WI38 (cell line): ENCODE measurements around the gene ACSM2A.
"Not testable (repeated sequence)": the region's sequence is repeated elsewhere in the genome, so short reads cannot be mapped to it uniquely, and the experiment has no call there.

Experiments used
- H3K4me3 ChIP-seq: 2 replicates; pipeline ENCODE4 v1.5.1; 2011; ENCODE audit warnings: low read depth, mild to moderate bottlenecking, control low read depth, low read length
- TF ChIP-seq, protein P1 (sequence below): IDR thresholded peaks from 2 replicates; pipeline ENCODE4 v1.5.1; 2012; ENCODE audit warnings: low read depth, mild to moderate bottlenecking, control low read depth, low read length

Gene ACSM2A, protein sequence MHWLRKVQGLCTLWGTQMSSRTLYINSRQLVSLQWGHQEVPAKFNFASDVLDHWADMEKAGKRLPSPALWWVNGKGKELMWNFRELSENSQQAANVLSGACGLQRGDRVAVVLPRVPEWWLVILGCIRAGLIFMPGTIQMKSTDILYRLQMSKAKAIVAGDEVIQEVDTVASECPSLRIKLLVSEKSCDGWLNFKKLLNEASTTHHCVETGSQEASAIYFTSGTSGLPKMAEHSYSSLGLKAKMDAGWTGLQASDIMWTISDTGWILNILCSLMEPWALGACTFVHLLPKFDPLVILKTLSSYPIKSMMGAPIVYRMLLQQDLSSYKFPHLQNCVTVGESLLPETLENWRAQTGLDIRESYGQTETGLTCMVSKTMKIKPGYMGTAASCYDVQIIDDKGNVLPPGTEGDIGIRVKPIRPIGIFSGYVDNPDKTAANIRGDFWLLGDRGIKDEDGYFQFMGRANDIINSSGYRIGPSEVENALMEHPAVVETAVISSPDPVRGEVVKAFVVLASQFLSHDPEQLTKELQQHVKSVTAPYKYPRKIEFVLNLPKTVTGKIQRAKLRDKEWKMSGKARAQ

DNA sequence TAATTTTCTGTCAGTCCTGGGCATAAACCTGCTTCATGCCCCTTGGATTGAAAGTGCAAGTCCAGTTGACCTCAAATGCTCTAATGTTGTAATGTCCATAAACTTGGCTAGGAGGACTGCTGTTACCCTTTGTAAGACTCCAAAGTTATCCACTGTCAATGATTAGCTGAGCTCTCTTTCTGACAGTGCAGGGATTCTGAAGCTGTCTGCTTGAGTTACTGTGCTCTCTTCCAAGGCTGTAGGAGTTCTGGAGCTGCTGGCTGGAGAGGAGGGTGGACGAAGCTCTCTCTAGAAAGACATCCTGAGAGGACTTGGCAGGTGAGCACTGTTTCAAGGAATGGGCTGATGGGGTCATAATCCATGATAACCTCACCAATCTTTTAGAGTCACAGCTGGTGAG lies at the start of gene ACSM2A:
ACSM2A (plus strand) TSS at position 158 of the 400 bp plus-strand sequence. CDS start 8,594 bp downstream, outside the sequence.
- H3K4me3 ChIP-seq = not testable (repeated sequence)

DNA sequence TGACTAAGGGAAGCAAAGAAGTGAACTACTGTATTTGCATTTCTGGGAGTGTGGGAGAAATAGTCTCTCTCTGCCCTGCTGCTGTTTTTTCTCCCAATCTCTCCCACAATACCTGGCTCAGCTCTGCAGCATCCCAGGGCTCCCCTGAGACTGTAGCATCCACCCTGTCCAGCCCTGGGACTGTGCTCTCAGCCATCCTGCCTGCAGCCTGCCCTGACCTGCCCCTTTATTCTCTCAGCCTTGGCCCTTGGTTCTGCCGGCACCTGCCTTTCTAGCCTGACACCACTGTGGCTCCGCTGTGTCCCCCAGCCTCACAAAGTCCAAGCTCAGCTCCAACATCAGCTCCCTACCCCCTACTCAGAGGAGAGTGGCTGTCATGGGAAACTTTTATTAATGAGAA lies 48.7 kb upstream of the ACSM2A start:
- no peak overlapping the region for H3K4me3 ChIP-seq
- TF ChIP-seq, protein P1, sequence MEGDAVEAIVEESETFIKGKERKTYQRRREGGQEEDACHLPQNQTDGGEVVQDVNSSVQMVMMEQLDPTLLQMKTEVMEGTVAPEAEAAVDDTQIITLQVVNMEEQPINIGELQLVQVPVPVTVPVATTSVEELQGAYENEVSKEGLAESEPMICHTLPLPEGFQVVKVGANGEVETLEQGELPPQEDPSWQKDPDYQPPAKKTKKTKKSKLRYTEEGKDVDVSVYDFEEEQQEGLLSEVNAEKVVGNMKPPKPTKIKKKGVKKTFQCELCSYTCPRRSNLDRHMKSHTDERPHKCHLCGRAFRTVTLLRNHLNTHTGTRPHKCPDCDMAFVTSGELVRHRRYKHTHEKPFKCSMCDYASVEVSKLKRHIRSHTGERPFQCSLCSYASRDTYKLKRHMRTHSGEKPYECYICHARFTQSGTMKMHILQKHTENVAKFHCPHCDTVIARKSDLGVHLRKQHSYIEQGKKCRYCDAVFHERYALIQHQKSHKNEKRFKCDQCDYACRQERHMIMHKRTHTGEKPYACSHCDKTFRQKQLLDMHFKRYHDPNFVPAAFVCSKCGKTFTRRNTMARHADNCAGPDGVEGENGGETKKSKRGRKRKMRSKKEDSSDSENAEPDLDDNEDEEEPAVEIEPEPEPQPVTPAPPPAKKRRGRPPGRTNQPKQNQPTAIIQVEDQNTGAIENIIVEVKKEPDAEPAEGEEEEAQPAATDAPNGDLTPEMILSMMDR = no peak

DNA sequence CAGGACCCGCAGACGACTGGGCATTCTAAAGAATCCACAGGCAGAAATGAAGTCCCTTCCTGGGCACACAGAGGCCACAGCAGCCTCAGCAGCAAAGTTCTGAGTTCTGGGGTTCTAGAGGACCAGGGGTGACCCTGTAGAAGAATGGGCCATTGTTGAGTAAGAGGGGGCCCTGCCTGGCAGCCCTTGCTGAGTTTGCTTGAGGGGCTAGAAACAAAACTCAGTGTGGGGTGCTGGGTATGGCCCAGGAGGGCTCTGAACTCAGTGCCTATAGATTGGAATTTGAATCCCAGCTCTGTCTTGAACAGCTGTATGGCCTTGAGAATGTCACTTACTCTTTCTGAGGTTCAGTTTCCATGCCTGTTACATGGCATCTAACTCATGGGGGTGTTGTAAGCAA lies 46.7 kb upstream of the ACSM2A start, which contains the start of gene PDILT:
PDILT (minus strand) TSS at position 101 of the 400 bp plus-strand sequence. CDS start 5,437 bp downstream, outside the sequence.
- no peak within 1 kb of the TSS for H3K4me3 ChIP-seq
- TF ChIP-seq, protein P1 = no peak

DNA sequence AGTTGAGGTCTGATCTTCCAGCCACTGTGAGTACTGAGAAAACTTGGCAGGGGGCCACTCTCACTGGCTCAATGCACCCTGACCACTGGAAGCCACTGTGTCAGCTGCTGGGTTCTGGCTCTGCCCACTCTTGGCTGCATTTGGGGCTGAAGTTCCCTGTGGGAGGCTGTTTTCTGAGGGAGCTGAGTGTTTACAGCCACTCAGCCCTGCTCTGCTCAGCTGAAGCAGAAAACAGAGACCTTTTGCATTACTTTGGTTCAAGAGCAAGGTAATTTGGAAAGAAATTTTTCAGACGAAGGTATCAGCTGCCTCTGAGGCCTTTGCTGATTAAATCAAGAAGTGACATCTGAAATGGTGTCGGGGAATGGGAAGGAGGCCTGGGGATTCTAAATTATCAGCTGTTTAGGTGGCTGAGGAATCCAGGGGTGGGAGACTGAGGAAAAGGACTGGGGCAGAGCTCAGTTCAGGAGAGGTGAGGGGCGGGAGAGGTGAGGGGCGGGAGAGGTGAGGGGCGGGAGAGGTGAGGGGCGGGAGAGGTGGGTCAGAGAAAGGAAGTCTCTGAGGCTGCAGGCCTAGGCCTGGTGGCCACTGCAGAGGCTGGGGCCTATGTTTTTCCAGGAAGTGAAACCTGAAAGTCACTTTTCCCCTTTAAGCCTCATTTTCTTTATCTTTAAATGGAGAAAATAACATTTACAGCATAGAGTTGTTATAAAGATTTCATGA lies 41.8 kb upstream of the ACSM2A start, which contains the start of gene ACSM5:
ACSM5 (plus strand) TSS at position 137 of the 723 bp plus-strand sequence. CDS start 1,951 bp downstream, outside the sequence.
- H3K4me3 ChIP-seq = no peak within 1 kb of the TSS
- TF ChIP-seq, protein P1 = no peak

DNA sequence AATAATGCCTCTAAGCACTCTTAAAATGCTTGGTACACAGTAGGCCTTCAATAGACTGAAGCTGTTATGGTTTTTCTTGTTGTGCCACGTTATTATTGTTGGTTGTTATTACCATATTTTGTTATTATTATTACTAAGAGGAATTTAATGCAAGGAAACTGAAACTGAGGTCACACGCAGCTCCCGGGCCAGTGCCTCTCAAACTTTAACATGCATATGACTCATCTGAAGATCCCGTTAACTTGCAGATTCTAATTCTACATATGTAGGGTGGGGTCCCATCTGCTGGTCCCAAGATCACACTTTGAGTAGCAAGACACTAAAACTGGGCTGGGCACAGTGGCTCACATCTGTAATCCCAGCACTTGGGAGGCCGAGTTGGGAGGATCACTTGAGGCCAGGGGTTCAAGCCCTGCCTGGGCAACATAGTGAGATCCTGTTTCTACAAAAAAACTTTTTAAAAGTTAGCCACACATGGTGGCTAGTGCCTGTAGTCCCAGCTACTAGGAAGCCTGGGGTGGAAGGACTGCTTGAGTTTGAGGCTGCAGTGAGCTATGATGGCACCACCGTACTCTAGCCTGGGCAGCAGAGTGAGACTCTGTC lies 41.1 kb upstream of the ACSM2A start:
- TF ChIP-seq, protein P1 = no peak
- H3K4me3 ChIP-seq = no peak overlapping the region

DNA sequence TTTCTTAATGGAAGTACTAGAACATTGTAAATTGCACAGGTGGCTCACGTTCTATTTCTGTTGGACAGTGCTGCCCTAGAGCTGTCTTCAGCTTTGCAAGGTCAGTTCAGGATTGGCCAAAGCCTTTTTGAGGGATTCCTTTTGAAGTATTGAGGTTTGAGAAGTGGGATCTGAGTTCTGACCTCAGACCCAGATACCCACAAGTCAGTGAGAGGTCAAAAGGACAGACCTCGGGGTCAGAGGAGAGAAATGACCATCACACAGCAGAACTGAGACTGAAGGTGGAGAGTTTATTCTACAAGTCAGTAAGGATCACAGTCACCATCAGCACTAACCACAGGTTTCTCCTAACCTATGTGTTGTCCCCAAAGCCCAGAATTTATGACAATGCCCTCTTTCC lies 40.3 kb upstream of the ACSM2A start:
- TF ChIP-seq, protein P1 = no peak
- no peak overlapping the region for H3K4me3 ChIP-seq

DNA sequence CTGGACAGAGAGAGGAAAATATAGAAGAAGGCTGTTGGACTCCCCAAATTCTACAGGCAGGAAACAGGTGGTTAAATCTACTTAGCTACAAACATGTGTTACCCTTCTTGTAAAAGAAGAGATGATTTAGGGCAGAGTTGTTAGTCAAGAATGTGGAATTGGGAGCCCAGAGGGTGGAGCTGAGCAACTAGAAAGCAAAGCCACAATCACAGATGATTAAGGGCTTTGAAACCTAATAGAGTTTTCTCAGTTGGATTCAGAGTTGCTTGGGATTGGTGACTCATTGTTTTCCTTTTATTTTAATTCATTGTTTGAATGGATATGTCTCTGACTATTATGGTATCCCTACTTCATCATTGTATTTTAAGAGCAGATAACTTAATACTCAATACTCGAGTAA lies 35.8 kb upstream of the ACSM2A start:
- TF ChIP-seq, protein P1 = no peak
- H3K4me3 ChIP-seq = no peak overlapping the region

DNA sequence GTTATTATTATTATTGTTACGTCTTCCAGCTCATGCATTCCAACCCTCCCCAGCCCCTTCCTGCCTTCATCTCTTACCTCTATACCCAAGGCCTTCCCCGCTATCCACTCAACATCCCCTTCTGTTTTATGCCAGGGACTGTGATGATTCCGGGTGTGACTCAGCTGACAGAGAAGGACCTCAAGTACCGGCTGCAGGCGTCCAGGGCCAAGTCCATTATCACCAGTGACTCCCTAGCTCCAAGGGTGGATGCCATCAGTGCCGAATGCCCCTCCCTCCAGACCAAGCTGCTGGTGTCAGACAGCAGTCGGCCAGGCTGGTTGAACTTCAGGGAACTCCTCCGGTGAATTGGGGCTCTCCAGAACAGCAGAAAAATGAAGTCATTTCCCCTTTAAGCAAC lies 32.2 kb upstream of the ACSM2A start:
- not testable (repeated sequence) for H3K4me3 ChIP-seq

DNA sequence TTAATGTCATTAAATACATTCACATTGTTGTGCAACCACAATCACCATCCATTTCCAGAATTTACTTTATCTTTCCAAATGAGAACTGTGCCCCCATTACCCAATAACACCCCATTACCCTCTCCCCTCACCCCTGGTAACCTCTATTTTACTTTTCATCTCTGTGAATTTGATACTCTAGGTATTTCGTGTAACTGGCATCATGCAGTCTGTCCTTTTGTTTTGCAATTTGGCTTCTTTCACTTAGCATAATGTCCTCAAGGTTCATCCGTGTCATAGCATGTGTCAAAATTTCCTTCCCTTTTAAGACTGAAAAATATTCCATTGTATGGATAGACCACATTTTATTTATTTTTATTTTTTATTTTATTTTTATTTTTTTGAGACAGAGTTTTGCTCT lies 29.6 kb upstream of the ACSM2A start:
- not testable (repeated sequence) for H3K4me3 ChIP-seq

DNA sequence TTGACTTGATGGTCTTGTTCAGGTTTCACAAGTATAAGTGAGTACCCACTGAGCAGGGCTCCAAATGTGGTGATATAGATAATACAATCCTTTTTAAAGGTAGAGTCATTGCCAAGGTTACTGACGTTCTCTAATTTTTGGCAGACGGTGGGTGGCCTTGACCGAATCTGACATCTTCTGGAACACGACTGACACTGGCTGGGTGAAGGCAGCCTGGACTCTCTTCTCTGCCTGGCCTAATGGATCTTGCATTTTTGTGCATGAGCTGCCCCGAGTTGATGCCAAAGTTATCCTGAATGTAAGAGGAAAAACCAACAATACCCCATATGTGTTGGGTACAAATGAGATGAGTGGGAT lies 27.6 kb upstream of the ACSM2A start:
- not testable (repeated sequence) for H3K4me3 ChIP-seq
